ENCODE results near the gene TSPYL2.

- TF ChIP-seq CTCF (IDR thresholded peaks at IDR 0.05; ENCODE audit: insufficient read depth, low read depth, low read length) (no peak), EZH2 (IDR thresholded peaks at IDR 0.05; ENCODE audit: insufficient read depth, low read length) (no peak)
Measured at GRCh38 chrX:53050841-53051240, 31.3 kb upstream of the TSPYL2 start.

All from astrocyte (in vitro differentiated cells and primary cell).